Cardiac muscle cell (in vitro differentiated cells and primary cell): ENCODE results near the gene SAMD8. TPM values are rescaled to one million over a fixed set of nuclear protein-coding genes. Genes with fewer than 3 reads are reported as not detected.

Experiments used
- DNase-seq, 2 donors: peaks; one replicate each; pipeline versions ENCODE4 v3.0.0 to v3.0.0-alpha.2; 2010 to 2017; ENCODE audit warnings: low read depth in 1 of 2, low spot score in 1 of 2
- H3K27ac ChIP-seq: fragments of 200-600 bp; sonication (generic); 2 replicates; pipeline ENCODE4 v1.5.1; 2016
- H3K27me3 ChIP-seq: fragments of 200-600 bp; sonication (generic); 2 replicates; pipeline ENCODE4 v1.6.0; 2016; ENCODE audit warnings: control low read depth
- H3K36me3 ChIP-seq: fragments of 200-600 bp; sonication (generic); 2 replicates; pipeline ENCODE4 v1.5.1; 2016; ENCODE audit warnings: control low read depth
- H3K4me1 ChIP-seq: fragments of 200-600 bp; sonication (generic); 2 replicates; pipeline ENCODE4 v1.8.1; 2017; ENCODE audit warnings: low read depth, mild to moderate bottlenecking, mixed run types
- H3K4me3 ChIP-seq: fragments of 200-600 bp; sonication (generic); 2 replicates; pipeline ENCODE4 v1.5.1; 2016; ENCODE audit warnings: mild to moderate bottlenecking
- H3K9me3 ChIP-seq: fragments of 200-600 bp; sonication (generic); 2 replicates; pipeline ENCODE4 v1.5.1; 2017; ENCODE audit warnings: low read depth, mild to moderate bottlenecking, control low read depth
- polyA plus RNA-seq: library from polyadenylated mRNA; unstranded; fragments of >200 nt; fragmentation: Nextera tagmentation; extraction: Ambion mirVana; gene quantifications from 2 replicates; pipeline ENCODE4 v1.2.1, GENCODE V29; 2016
- total RNA-seq: library from RNA; depleted of rRNA; stranded (reverse); fragments of >200 nt; gene quantifications from 2 replicates; pipeline ENCODE4 v1.2.3, GENCODE V29; 2016
- TF ChIP-seq, protein P1 (sequence below): IDR thresholded peaks from 2 replicates; pipeline ENCODE4 v1.5.1; 2012; ENCODE audit warnings: low read depth, mild to moderate bottlenecking, low read length

Gene SAMD8
- total and polyA plus RNA-seq, 2 experiments from 2014 or later = 9.4 to 15.8 TPM

DNA sequence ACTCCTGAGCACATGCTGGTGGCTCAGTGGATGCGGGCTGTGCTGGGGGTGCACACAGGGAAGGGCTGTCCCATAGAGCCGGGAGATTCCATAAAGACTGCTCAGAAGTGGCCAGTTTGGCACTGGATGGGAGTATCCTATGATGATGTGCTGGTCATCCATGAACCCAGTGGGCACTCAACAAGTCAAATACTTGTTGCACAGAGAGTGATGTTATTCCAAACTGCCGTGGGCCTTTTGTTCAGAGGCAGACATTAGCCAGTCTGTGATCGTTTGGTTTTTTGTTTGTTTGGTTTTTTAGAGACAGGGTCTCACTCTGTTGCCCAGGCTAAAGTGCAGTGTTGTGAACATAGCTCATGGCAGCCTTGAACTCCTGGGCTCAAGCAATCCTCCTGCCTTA, 30.9 kb upstream of the SAMD8 start:
- TF ChIP-seq, protein P1, sequence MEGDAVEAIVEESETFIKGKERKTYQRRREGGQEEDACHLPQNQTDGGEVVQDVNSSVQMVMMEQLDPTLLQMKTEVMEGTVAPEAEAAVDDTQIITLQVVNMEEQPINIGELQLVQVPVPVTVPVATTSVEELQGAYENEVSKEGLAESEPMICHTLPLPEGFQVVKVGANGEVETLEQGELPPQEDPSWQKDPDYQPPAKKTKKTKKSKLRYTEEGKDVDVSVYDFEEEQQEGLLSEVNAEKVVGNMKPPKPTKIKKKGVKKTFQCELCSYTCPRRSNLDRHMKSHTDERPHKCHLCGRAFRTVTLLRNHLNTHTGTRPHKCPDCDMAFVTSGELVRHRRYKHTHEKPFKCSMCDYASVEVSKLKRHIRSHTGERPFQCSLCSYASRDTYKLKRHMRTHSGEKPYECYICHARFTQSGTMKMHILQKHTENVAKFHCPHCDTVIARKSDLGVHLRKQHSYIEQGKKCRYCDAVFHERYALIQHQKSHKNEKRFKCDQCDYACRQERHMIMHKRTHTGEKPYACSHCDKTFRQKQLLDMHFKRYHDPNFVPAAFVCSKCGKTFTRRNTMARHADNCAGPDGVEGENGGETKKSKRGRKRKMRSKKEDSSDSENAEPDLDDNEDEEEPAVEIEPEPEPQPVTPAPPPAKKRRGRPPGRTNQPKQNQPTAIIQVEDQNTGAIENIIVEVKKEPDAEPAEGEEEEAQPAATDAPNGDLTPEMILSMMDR = no peak
- no peak overlapping the region for H3K4me3 ChIP-seq
- H3K9me3 ChIP-seq = no peaks in the 10 kb centered on the region
- no peaks in the 10 kb centered on the region for H3K36me3 ChIP-seq
- no peak overlapping the region for H3K27ac ChIP-seq
- peaks cover 68% of the 10 kb centered on the region for H3K27me3 ChIP-seq
- DNase-seq = no peak
- peaks cover 7% of the 10 kb centered on the region for H3K4me1 ChIP-seq

DNA sequence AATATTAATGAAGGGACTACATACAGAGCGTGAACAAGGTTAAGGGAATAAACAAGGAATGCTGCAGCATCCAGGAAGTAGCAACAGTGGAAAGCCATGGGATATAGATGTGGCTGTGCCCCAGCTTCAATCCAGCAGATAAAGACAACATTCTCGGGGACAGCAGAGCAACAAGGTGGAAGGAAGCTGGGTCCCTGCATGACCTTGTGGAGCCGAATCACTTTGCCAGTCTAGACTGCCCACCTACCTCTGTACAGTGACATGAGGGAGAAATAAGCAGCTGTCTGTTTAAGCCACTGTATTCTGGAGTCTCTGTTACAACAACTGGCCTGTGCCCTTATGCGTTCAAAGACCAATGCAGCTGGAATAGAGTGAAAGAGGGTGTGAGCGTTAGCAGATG, 30.1 kb upstream of the SAMD8 start:
- H3K36me3 ChIP-seq = no peaks in the 10 kb centered on the region
- DNase-seq = no peak
- peaks cover 7% of the 10 kb centered on the region for H3K4me1 ChIP-seq
- TF ChIP-seq, protein P1 = no peak
- H3K27ac ChIP-seq = no peak overlapping the region
- H3K9me3 ChIP-seq = no peaks in the 10 kb centered on the region
- peaks cover 65% of the 10 kb centered on the region for H3K27me3 ChIP-seq
- no peak overlapping the region for H3K4me3 ChIP-seq

DNA sequence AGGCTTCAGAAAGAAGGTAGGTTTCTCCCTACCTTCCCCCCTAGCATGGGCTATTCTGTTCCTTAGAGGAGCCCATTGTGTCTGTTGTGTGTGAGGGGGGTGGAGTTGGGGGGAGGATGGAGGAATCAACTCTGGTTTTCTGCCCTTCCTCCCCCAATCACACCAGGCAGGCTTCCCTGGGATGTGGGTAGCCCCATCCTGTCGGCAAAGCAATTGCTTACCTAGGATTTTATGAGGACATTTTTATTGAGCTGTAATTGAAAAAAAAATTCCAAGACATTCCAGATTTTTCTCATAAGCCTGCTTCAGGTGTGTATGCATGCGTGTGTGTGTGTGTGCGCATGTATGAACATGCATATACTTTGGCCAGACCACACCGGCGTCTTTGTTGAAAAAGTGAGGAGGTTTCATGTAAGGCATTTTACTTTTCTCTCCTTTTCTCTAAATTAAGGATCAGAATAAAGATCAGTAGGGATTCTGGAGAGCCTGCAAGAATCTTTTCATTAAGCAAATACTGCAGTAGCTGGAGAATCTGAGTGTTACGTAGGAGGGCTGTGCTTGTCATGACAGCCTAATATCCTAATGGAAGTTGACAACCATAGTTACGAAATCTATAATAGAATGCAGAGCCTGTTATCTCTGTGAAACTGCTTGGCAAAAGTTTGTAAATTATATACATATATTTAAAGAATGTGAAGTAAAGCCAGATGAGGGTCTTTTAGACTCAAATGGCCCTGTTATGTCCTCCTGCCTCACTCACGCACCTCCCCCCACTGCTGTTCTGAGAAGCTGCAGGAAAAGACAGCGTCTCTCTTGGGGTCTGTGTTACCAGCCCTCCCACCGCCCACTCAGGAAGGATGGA, 27.3 kb upstream of the SAMD8 start:
- Histone ChIP-seq H3K4me3 (no peak overlapping the region), H3K27ac (no peak overlapping the region), H3K36me3 (no peaks in the 10 kb centered on the region), H3K4me1 (peaks cover 7% of the 10 kb centered on the region), H3K9me3 (no peaks in the 10 kb centered on the region), H3K27me3 (peaks cover 61% of the 10 kb centered on the region)
- DNase-seq = peak in 1 of 2 donors; percentile 67
- TF ChIP-seq, protein P1 = no peak

DNA sequence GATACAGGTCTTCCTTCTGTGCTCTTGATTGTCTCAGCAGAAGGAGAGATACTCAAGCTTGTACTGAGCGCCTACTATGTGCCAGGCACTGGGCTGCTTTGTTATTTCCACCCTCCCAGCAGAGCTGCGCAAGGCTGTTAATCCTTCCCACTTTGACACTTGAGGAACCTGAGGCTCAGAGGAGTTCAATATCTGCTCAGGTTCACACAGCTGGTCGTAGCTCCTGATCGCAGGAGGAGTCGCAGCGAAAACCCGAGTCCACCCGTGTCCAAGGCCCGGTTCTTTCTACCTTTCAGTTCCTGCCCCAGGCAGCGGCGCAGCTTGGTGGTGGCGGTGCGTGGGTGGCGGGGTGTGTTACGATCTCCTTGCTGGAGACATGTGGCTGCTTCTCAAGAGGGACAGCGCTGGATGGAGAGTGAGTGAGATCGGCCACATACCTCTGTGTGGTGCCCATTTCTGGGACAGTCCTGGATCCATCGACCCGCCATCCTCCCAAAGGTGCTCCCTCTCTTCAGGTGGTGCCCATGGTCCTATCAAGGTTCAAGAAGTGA, 26.5 kb upstream of the SAMD8 start:
- no peak overlapping the region for H3K4me3 ChIP-seq
- no peaks in the 10 kb centered on the region for H3K36me3 ChIP-seq
- no peak overlapping the region for H3K27ac ChIP-seq
- peaks cover under 1% of the 10 kb centered on the region for H3K4me1 ChIP-seq
- TF ChIP-seq, protein P1 = no peak
- no peak for DNase-seq
- peaks cover 61% of the 10 kb centered on the region for H3K27me3 ChIP-seq
- H3K9me3 ChIP-seq = no peaks in the 10 kb centered on the region

DNA sequence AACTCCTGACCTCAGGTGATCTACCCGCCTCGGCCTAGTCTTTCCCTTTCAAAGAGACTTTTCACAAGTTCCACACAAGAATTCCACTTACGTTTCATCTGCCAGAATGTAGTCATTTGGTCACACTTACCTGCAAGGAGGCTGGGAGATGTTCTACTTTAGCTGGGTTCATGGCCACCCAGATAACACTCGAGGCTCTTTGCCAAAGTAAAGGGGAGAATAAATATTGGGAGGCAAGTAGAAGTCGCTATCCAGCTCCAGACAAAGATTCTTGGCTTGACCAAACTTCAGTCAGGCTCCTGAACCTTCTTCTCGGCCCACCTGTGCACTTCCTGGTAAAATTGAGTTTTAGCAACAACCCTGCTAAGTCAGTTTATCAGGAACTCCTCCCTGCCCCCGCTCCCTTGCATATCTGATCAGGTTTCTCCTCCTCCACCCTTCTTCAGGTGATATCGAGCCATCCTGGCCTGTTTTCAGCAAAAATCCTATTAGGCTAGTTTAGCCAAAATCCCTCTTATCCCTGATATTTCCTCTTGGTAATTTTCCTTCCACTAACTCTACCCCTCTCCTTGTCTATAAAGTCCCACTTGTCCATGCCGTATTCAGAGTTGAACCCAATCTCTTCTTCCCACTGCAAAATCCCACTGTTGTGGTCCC, 25.1 kb upstream of the SAMD8 start:
- H3K27me3 ChIP-seq = peaks cover 57% of the 10 kb centered on the region
- TF ChIP-seq, protein P1 = no peak
- no peaks in the 10 kb centered on the region for H3K4me1 ChIP-seq
- no peaks in the 10 kb centered on the region for H3K36me3 ChIP-seq
- DNase-seq = no peak
- no peak overlapping the region for H3K27ac ChIP-seq
- H3K9me3 ChIP-seq = no peaks in the 10 kb centered on the region
- no peak overlapping the region for H3K4me3 ChIP-seq
